PC-9 (cell line): ENCODE results near the gene VOPP1.

ENCODE experiments used
- EZH2 ChIP-seq: fragments of 200-600 bp; sonication (generic); IDR thresholded peaks from 2 replicates; pipeline ENCODE4 v1.8.0; 2017; ENCODE audit warnings: antibody characterized with exemption, low read depth
- TF ChIP-seq, protein P1 (sequence below): fragments of 200-600 bp; sonication (generic); conservative IDR thresholded peaks from 2 replicates; pipeline ENCODE4 v1.6.1; 2017; ENCODE audit warnings: mixed run types, antibody characterized with exemption, mild to moderate bottlenecking, moderate library complexity

GRCh38 chr7:55540226-55540858 lies 32.0 kb downstream of the VOPP1 start:
- TF ChIP-seq, protein P1, sequence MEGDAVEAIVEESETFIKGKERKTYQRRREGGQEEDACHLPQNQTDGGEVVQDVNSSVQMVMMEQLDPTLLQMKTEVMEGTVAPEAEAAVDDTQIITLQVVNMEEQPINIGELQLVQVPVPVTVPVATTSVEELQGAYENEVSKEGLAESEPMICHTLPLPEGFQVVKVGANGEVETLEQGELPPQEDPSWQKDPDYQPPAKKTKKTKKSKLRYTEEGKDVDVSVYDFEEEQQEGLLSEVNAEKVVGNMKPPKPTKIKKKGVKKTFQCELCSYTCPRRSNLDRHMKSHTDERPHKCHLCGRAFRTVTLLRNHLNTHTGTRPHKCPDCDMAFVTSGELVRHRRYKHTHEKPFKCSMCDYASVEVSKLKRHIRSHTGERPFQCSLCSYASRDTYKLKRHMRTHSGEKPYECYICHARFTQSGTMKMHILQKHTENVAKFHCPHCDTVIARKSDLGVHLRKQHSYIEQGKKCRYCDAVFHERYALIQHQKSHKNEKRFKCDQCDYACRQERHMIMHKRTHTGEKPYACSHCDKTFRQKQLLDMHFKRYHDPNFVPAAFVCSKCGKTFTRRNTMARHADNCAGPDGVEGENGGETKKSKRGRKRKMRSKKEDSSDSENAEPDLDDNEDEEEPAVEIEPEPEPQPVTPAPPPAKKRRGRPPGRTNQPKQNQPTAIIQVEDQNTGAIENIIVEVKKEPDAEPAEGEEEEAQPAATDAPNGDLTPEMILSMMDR = no peak
- TF ChIP-seq EZH2 = no peak
